Stimulated activated CD4-positive, alpha-beta T cell treated with anti-CD3 and anti-CD28 coated beads, Interleukin-1b, Interleukin-23, amount 100 ng/mL, for 4 hours (primary cell): ENCODE results near the gene DUSP3.

Experiments used
- DNase-seq, 2 donors: peaks; one replicate each; pipeline ENCODE4 v3.0.0-alpha.2; 2020; ENCODE audit warnings: low read depth in 2 of 2

Gene DUSP3

GRCh38 chr17:43769426-43769825 lies 9.4 kb downstream of the DUSP3 start:
- no peak for DNase-seq

GRCh38 chr17:43768943-43769342 lies 9.8 kb downstream of the DUSP3 start:
- DNase-seq = no peak

GRCh38 chr17:43768382-43768781 lies 10.4 kb downstream of the DUSP3 start:
- no peak for DNase-seq

- DNase-seq = no peak
Measured at GRCh38 chr17:43767713-43768059, 11.1 kb downstream of the DUSP3 start.

- no peak for DNase-seq
Measured at GRCh38 chr17:43767053-43767712, 11.6 kb downstream of the DUSP3 start.

GRCh38 chr17:43766413-43767052 lies 12.2 kb downstream of the DUSP3 start:
- peak; percentile 33 to 43 for DNase-seq

GRCh38 chr17:43760254-43760852 lies 18.4 kb downstream of the DUSP3 start:
- peak; percentile 85 to 89 for DNase-seq

DNA sequence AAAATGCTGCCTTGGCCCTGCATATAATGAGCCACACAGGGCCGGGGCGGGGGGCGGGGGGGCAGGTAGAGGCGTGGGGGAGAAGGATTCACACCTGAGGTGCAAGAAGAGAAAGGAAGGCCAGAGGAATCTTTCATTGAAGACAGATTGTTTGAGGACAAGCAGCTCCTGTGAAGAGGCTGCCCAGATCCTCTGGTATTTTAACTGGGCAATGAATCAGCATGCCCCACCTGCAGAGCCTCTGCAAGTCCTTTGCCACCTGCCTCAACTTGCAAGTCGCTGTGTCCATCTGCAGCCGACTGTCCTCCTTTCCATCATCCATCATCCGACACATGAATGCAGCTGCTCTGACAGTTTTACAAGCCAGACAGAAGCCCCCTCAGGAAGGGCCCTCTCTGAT lies 18.9 kb downstream of the DUSP3 start:
- no peak for DNase-seq

GRCh38 chr17:43758497-43759174 lies 20.1 kb downstream of the DUSP3 start, which contains the start of gene SOST:
SOST (minus strand) TSS chr17:43758791; CDS start chr17:43758741, 50 bp downstream.
- no peak for DNase-seq

GRCh38 chr17:43758086-43758485 lies 20.7 kb downstream of the DUSP3 start:
- DNase-seq = no peak

DNA sequence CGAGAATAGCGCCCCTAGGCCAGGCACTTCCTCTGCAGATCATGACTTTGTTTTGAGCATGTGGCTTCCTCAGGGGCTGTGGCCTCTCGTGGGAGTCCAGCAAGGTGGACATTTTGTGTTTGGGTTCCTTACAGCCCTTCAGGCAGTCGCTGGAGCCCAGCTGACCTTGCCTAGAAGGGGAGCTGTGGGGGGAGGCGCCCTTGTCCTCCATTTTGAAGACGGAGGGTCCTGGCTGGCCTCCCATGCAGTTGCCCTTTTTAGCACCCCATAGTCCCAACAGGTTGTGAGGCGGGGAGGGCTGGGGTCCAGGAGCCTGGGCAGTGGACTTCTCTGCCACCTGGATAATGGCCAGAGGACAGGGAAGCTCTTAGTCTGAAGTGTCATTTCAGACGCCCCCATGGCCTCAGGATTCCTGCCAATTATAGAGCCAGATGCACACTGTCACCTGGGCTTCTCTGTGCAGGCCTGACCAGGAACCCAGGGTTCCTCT lies 21.6 kb downstream of the DUSP3 start:
- DNase-seq = no peak

- no peak for DNase-seq
Measured at GRCh38 chr17:43756201-43756600, 22.6 kb downstream of the DUSP3 start.

GRCh38 chr17:43755389-43755875 lies 23.3 kb downstream of the DUSP3 start:
- DNase-seq = no peak

DNA sequence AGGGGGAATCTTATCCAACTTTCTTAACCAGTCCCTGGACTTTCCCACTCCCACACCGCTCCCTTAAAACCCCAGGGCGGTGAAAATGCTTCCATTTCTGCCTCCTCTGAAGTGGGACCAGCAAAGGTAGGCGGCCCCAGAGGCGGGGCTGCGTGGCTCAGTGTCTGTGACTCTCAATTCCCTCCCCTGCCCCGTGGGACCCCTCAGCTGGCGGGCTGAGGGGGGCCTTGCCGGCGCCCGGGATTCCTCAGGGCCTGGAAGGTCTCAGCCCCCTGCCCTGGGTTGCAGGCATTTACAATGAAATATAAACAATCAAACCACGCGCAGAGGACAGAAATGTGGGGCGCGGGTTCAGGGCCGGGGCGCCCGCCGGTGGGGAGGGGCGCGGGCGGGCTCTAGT lies 23.8 kb downstream of the DUSP3 start:
- no peak for DNase-seq

- DNase-seq = no peak
Measured at GRCh38 chr17:43753493-43754129, 25.2 kb downstream of the DUSP3 start.

DNA sequence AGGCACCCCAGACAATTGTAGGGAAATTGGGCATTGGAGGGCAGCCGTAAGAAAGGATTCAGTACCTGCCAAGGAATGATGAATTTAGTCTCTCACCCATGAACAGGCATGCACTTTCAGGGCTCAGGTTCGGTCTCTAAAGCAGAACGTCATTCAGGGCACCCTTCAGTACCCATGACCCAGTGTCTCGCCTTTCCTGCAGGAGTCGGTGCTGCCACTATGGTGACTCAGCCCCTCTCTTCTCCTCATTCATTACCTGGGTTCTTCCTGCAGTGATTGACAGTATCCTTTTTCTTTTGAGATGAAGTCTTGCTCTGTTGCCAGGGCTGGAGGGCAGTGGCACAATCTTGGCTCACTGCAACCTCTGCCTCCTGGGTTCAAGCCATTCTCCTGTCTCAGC lies 28.6 kb downstream of the DUSP3 start:
- no peak for DNase-seq

GRCh38 chr17:43745541-43745940 lies 33.2 kb downstream of the DUSP3 start:
- no peak for DNase-seq

GRCh38 chr17:43741636-43742035 lies 37.1 kb downstream of the DUSP3 start:
- no peak for DNase-seq

DNA sequence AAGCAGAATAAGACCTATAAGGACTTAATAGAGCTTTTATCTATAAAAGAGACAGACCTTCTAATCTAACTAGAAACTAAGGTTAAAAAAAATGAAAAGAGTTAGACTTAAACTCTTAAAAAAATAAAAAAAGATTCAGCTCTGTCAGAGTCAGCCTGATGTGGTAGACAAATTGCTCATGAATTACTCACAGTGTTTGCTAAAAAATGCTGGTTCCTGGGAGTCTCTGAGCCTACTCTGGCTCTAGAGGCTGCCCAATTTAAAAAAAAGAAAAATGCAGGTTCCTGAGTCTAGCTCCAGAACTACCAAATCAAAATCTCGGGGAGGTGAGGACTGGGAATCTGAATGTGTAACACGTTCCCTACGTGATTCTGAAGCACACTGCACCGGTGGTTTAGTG lies 38.2 kb downstream of the DUSP3 start:
- DNase-seq = no peak

DNA sequence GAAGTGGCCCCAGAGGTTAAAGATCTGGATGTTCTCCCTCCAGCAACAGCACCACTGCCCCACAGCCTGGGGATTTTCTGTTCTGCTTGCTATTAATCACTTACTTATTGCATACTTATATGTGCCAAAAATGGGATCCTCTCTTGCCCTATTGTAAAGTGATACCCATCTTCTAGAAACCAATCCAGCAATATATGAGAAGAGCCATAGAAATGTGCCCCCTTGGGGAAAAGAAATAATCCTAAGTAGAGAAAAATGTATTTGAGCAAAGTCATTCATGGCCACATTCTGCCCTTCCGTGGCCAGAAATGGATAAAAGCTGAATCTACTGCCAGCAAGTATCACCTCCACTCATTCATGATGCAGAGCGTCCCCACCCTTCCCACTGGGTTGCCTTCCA lies 41.1 kb downstream of the DUSP3 start:
- DNase-seq = no peak

DNA sequence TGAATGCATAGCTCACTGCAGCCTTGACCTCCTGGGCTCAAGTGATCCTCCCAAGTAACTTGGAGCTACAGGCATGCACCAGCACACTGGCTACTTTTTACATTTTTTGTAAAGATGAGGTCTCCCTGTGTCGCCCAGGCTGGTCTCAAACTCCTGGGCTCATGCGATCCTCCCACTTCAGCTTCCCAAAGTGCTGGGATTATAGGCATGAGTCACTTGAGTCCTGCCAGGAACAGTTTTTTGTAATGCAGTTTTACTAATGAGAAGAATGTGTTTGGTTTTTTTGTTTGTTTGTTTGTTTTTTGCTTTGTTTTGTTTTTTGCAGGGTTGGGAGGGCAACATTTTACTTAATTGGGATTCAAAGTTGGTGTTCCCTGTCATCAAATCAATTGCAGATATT lies 42.4 kb downstream of the DUSP3 start:
- DNase-seq = no peak

- DNase-seq = no peak
Measured at GRCh38 chr17:43734376-43734775, 44.4 kb downstream of the DUSP3 start.
